Choroid plexus epithelial cell (primary cell): ENCODE results near the gene DNAJC6.
A peak's percentile ranks its signal among the peaks of the same experiment; 100 is the strongest.

Source experiments
- DNase-seq: peaks from one replicate; pipeline ENCODE4 v3.0.0-alpha.2; 2010; ENCODE audit warnings: low read depth
- H3K4me3 ChIP-seq: 2 replicates; pipeline ENCODE4 v1.5.1; 2011; ENCODE audit warnings: low read depth, mild to moderate bottlenecking, control low read depth, low read length, moderate library complexity
- TF ChIP-seq, protein P1 (sequence below): conservative IDR thresholded peaks from 2 replicates; pipeline ENCODE4 v1.5.1; 2011; ENCODE audit warnings: low read depth, mild to moderate bottlenecking, control low read depth, inconsistent platforms, low read length, moderate library complexity

The DNAJC6 gene

DNA sequence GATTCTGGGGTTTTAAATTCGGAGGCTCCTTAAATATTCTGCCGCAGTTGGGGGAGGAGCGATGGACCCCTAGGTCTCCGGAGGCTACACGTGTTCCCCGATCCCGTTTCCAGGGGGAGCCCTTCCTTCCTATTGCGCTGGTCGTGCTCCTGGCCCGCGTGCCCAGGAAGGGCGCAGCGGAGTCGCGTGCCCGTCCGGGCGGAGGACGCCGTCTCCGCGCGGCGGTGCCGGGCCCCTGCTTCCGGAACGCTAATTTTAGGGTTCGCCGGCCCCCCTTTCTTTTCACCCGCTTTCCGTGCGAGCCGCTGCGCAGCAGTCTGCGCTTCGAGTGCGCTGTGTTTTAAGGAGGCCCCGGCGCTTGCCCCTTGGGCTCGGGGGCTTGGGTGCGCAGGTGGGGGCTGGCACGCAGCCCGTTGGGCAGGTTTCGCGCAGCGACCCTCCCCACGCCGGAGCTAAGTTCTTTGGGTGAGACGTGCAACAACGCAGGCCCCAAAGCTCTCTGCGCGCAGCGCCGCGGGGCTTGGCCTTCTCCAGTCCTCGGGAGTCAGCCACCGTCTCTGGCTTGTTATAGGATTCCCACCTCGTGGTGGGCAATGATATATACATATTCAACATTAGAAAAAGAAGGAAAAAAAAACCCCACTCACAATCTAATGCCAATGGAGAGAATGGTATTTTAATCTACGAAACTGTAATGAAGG is 43.5 kb upstream of the DNAJC6 start:
- peak overlapping the region; percentile 52 for H3K4me3 ChIP-seq
- peak; percentile 19 for DNase-seq
- TF ChIP-seq, protein P1, sequence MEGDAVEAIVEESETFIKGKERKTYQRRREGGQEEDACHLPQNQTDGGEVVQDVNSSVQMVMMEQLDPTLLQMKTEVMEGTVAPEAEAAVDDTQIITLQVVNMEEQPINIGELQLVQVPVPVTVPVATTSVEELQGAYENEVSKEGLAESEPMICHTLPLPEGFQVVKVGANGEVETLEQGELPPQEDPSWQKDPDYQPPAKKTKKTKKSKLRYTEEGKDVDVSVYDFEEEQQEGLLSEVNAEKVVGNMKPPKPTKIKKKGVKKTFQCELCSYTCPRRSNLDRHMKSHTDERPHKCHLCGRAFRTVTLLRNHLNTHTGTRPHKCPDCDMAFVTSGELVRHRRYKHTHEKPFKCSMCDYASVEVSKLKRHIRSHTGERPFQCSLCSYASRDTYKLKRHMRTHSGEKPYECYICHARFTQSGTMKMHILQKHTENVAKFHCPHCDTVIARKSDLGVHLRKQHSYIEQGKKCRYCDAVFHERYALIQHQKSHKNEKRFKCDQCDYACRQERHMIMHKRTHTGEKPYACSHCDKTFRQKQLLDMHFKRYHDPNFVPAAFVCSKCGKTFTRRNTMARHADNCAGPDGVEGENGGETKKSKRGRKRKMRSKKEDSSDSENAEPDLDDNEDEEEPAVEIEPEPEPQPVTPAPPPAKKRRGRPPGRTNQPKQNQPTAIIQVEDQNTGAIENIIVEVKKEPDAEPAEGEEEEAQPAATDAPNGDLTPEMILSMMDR: peak; percentile 22

DNA sequence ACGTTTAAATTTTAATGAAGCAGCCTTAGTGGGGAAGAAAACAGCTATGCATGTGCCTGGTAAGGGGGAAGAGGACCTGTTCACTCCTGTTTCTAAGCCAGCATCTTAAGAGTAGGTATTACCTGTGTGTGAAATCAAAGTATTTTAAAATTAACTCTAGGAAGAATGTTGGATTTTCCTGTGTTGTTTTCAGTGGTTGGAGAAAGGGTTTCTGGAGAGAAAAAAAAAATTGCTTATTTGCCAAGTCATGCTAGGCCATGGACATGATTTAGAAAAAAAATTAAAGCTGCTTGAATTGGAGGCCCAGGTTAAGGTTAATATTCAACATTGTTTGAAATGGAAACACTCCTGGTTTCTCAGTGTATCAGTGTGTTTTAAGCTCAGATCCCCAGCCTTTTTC is 42.9 kb upstream of the DNAJC6 start:
- TF ChIP-seq, protein P1: no peak
- DNase-seq: no peak
- H3K4me3 ChIP-seq: no peak overlapping the region

DNA sequence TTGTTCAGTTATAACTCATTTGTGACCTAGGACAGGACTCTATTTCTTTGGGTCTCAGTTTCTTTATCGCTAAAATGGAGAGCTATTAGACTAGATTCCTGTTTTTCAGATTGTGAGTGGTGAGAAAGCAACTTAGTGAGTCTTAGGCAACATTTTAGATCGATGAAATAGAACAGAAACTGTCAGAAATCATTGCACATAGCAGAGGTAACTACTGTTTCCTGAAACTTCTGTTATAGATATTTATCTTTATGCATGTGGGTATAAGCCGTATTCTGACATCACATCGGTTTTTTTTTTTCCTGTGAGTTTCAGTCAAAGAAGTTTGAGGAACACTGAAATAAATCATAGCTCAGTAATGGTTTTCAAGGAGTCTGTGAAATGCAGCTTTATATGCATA is 42.1 kb upstream of the DNAJC6 start:
- no peak for DNase-seq
- TF ChIP-seq, protein P1: no peak
- H3K4me3 ChIP-seq: no peak overlapping the region

DNA sequence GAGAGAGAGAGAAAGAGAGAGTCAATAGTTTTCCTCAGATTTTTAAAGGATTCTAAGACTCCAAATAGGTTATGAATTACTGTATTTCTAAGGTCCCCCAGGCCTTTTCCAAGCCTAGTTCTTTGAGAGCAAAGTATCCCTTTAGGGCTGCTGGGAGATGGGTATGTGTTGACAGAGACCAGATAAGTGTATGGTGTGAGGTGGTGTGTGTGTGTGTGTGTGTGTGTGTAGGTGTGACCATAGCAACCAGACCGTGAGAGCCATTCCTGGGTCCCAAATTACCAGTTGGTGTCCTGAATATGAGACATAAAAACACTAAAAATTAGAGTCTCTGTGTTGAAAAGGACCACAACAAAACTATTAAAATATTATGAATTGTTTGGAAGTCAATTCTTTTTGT is 41.7 kb upstream of the DNAJC6 start:
- DNase-seq: no peak
- TF ChIP-seq, protein P1: no peak
- H3K4me3 ChIP-seq: no peak overlapping the region

DNA sequence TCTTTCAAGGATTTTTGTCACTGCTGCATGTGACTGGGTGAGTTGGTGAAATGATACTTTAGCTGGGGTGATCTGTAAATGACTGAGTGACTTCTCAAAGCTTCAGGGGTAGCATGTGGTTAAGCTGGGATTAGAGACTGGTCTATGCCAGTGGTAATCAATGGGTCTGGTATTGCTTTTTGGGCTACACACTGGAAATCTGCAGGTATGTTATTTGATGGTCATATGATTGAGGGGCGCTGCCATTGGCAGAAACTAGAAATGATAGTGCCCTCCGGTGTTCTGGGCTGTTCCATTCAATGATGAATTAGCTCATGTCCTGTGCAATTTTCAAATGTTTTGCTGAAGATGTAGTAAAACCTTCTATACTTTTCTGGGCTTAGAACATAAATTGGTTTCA is 39.7 kb upstream of the DNAJC6 start:
- DNase-seq: no peak

GRCh38 chr1:65276197-65276939 is 33.0 kb upstream of the DNAJC6 start:
- TF ChIP-seq, protein P1: no peak
- no peak overlapping the region for H3K4me3 ChIP-seq
- DNase-seq: no peak

More for the DNA sequence above, 39.7 kb upstream of the DNAJC6 start:
- TF ChIP-seq, protein P1: no peak
- H3K4me3 ChIP-seq: no peak overlapping the region
